HepG2 (cell line): ENCODE data around the gene NFE2L2. TPM values are rescaled to one million over a fixed set of nuclear protein-coding genes. Genes with fewer than 3 reads are reported as not detected.

Experiments
- CCDC6 ChIP-seq: sonication (generic); formaldehyde crosslinking; IDR thresholded peaks from 2 replicates; pipeline ENCODE4 v1.8.1; 2022; ENCODE audit warnings: mild to moderate bottlenecking, missing genetic modification reagents, moderate library complexity
- ELK4 ChIP-seq: sonication (generic); formaldehyde crosslinking; IDR thresholded peaks from 2 replicates; pipeline ENCODE4 v1.9.0; 2021; ENCODE audit warnings: missing genetic modification reagents, borderline replicate concordance
- HMGXB3 ChIP-seq: sonication (generic); formaldehyde crosslinking; IDR thresholded peaks from 2 replicates; pipeline ENCODE4 v1.4.0; 2020; ENCODE audit warnings: missing genetic modification reagents, borderline replicate concordance
- MLXIP ChIP-seq: sonication (generic); formaldehyde crosslinking; IDR thresholded peaks from 2 replicates; pipeline ENCODE4 v1.9.0; 2021; ENCODE audit warnings: missing genetic modification reagents, borderline replicate concordance
- NFE2 ChIP-seq: sonication (generic); formaldehyde crosslinking; IDR thresholded peaks from 2 replicates; pipeline ENCODE4 v1.4.0; 2020; ENCODE audit warnings: missing genetic modification reagents
- NR0B2 ChIP-seq: sonication (generic); formaldehyde crosslinking; IDR thresholded peaks from 2 replicates; pipeline ENCODE4 v1.4.0; 2020; ENCODE audit warnings: mild to moderate bottlenecking, missing genetic modification reagents
- RBM22 ChIP-seq: fragments of 200-400 bp; formaldehyde crosslinking; optimal IDR thresholded peaks from 2 replicates; pipeline ENCODE3; 2017; ENCODE audit warnings: mild to moderate bottlenecking, low read length, moderate library complexity
- SCMH1 ChIP-seq: sonication (generic); formaldehyde crosslinking; IDR thresholded peaks from 2 replicates; pipeline ENCODE4 v1.9.0; 2021; ENCODE audit warnings: missing genetic modification reagents, mild to moderate bottlenecking, borderline replicate concordance
- SRSF4 ChIP-seq: fragments of 200-400 bp; formaldehyde crosslinking; IDR thresholded peaks from one replicate; pipeline ENCODE4 v1.6.1; 2018; ENCODE audit warnings: mild to moderate bottlenecking, low read depth, low read length, moderate library complexity; ENCODE audit not compliant: poor library complexity, severe bottlenecking
- TP53 ChIP-seq: sonication (generic); formaldehyde crosslinking; conservative IDR thresholded peaks from 2 replicates; pipeline ENCODE4 v1.4.0; 2020; ENCODE audit warnings: missing genetic modification reagents
- USF2 ChIP-seq, 2 experiments: sonication (generic) in 1 of 2; formaldehyde crosslinking in 1 of 2; IDR thresholded peaks; 2 replicates each; pipeline versions ENCODE4 v1.5.1 to v1.6.1; 2011 to 2020; ENCODE audit warnings: borderline replicate concordance in 1 of 2, low read depth in 1 of 2, low read length in 1 of 2, mild to moderate bottlenecking in 1 of 2, missing genetic modification reagents in 1 of 2, moderate library complexity in 1 of 2
- ZNF33A ChIP-seq: sonication (generic); formaldehyde crosslinking; IDR thresholded peaks from 2 replicates; pipeline ENCODE4 v1.5.1; 2020; ENCODE audit warnings: missing genetic modification reagents, mild to moderate bottlenecking, moderate library complexity, borderline replicate concordance
- ZNF430 ChIP-seq: sonication (generic); formaldehyde crosslinking; IDR thresholded peaks from 2 replicates; pipeline ENCODE4 v1.9.0; 2021; ENCODE audit warnings: mild to moderate bottlenecking, missing genetic modification reagents
- ZNF549 ChIP-seq: sonication (generic); formaldehyde crosslinking; IDR thresholded peaks from 2 replicates; pipeline ENCODE4 v1.5.0; 2020; ENCODE audit warnings: missing genetic modification reagents
- ZNF747 ChIP-seq: sonication (generic); formaldehyde crosslinking; IDR thresholded peaks from 2 replicates; pipeline ENCODE4 v1.8.1; 2023; ENCODE audit warnings: missing genetic modification reagents, mild to moderate bottlenecking, borderline replicate concordance
- polyA plus RNA-seq, 8 experiments: library from polyadenylated mRNA; depleted of rRNA in 3 of 8; stranded (reverse) in 7 of 8; unstranded in 1 of 8; fragments of >200 nt; fragmentation: Illumina TruSeq in 4 of 8; extraction: Trizol in 4 of 8; gene quantifications; 2 replicates each; pipeline versions ENCODE4 v1.2.1 to v1.2.3, GENCODE V29; 2011 to 2016; ENCODE audit warnings: low read depth in 4 of 8, missing spikeins in 1 of 8, mixed read lengths in 1 of 8; ENCODE audit not compliant: insufficient read depth in 1 of 8
- total RNA-seq, 5 experiments: library from RNA; depleted of rRNA; stranded (reverse); fragments of >200 nt; fragmentation: Illumina TruSeq; extraction: Trizol; gene quantifications; 2 replicates each; pipeline ENCODE4 v1.2.3, GENCODE V29; 2016; ENCODE audit warnings: low read depth in 1 of 5

NFE2L2 gene
- total and polyA plus RNA-seq, 2 of the 13 experiments (the other 11 are each of a cell fraction or from before 2014, with no cell fraction given) = 84.6 to 215 TPM

GRCh38 chr2:177212891-177213856 lies 51.4 kb downstream of the NFE2L2 start (continued):
- TF ChIP-seq ZNF549 (CRISPR knock-in tag) (no peak), ZNF33A (CRISPR knock-in tag) (no peak), ZNF747 (CRISPR knock-in tag) (no peak; the same call in 1 of the 2 replicates), SCMH1 (CRISPR knock-in tag) (no peak), SRSF4 (peak; percentile 73), MLXIP (CRISPR knock-in tag) (no peak), ELK4 (CRISPR knock-in tag) (no peak), NFE2 (CRISPR knock-in tag) (0 out of 2 replicates have a peak, but pooled peaks have one; percentile 27), HMGXB3 (CRISPR knock-in tag) (peak; percentile 91; the same call in 1 of the 2 replicates), NR0B2 (CRISPR knock-in tag) (peak; percentile 87), CCDC6 (CRISPR knock-in tag) (peak; percentile 80), USF2 (IDR thresholded peaks at IDR 0.05; ENCODE audit: low read depth, low read length) (no peak), USF2 (CRISPR knock-in tag; IDR thresholded peaks at IDR 0.05; ENCODE audit: borderline replicate concordance) (no peak; the same call in 1 of the 2 replicates), TP53 (CRISPR knock-in tag) (no peak), ZNF430 (CRISPR knock-in tag) (peak; percentile 43), RBM22 (peak; percentile 85)
